NOMO-1 treated with dmso at 0.1 percent for 144 hours (cell line): ENCODE measurements around the gene TRIP13.
A peak's percentile ranks its signal among the peaks of the same experiment; 100 is the strongest.
"Not testable (repeated sequence)": the region's sequence is repeated elsewhere in the genome, so short reads cannot be mapped to it uniquely, and the experiment has no call there.

Experiments used
- DNase-seq: peaks from one replicate; lab custom pipeline; 2025; ENCODE audit not compliant: unreplicated experiment; lab: John Stamatoyannopoulos, UW

The TRIP13 gene, protein sequence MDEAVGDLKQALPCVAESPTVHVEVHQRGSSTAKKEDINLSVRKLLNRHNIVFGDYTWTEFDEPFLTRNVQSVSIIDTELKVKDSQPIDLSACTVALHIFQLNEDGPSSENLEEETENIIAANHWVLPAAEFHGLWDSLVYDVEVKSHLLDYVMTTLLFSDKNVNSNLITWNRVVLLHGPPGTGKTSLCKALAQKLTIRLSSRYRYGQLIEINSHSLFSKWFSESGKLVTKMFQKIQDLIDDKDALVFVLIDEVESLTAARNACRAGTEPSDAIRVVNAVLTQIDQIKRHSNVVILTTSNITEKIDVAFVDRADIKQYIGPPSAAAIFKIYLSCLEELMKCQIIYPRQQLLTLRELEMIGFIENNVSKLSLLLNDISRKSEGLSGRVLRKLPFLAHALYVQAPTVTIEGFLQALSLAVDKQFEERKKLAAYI

GRCh38 chr5:892394-893136 lies at the start of gene TRIP13, which contains the start of gene BRD9:
Gene TRIP13 (plus strand): TSS chr5:892884. CDS start chr5:892999, 115 bp downstream.
Gene BRD9 (minus strand): TSS chr5:892801. CDS start chr5:892657, 144 bp downstream.
- DNase-seq: peak; percentile 93

GRCh38 chr5:843371-843770 lies 49.3 kb upstream of the TRIP13 start:
- DNase-seq: not testable (repeated sequence)

DNA sequence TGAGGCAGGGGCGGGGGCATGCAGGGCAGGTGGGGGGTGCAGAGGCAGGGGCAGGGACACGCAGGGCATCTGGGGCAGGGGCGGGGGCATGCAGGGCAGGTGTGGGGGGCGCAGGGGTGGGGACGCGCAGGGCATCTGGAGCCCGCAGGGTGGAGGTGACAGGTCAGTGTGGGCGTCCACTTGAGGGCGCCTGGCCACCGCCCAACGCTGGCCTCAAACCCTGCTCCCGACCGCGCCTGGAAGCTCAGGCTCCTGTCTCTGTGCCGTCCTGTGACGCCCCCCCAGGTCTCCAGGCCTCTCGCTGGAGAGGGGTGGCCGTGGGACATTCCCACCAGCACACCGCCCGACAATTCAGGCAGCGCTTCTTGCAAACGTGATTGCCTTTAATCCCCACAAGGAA lies 48.8 kb upstream of the TRIP13 start:
- not testable (repeated sequence) for DNase-seq

DNA sequence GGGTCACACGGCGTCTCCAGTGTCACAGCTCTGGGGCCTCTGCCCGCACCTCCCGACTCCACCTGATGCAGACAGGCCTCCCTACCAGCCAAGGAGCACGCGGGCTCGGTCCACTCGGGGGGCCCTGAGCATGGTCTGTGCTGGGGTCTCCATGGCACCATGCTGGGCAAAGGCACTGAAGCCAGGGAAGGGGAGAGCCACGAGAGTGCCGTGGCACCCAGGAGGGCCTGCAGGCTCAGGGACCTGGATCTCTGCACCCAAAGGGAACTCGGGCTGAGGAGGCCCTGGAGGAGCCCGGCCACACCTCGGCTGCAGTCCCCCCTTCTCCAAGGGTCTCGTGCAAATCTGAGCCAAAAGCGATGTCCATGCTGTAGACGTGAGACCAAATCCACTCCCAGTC lies 48.3 kb upstream of the TRIP13 start:
- not testable (repeated sequence) for DNase-seq

DNA sequence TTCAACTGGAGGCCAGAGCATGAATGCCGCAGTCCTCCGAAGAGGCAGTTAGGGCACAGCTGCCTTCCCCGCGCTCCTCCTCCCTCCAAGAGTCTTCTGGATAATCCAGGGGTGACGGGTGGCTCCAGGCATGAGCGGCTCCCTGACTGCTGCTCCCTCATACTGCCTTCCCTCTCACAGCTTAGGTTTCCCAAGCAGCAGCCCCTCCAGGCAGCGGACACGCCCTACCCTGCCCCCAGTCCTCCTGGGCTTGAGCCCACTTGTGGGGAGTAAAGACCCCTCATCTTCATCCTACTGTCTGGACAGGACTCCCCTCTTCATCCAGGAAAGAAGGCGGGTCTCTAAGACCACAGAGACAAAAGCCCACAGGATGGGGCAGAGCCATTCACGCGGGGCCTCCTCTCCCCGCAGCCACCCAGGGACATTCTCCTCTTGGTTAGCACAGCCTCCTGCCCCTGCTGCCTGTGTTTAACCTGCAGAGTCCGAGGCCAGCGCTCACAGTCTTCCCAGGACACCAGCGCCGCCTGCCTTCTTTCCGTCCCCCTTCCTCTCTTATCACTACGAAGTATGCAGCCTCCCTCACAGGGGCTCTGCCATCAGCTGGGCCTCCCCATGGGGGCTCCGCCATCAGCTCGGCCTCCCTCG lies 47.5 kb upstream of the TRIP13 start:
- DNase-seq: not testable (repeated sequence)

GRCh38 chr5:845676-846601 lies 46.7 kb upstream of the TRIP13 start:
- DNase-seq: not testable (repeated sequence)

- not testable (repeated sequence) for DNase-seq
Observed at GRCh38 chr5:846602-847091, 46.0 kb upstream of the TRIP13 start.

GRCh38 chr5:847212-847611 lies 45.5 kb upstream of the TRIP13 start:
- not testable (repeated sequence) for DNase-seq

- DNase-seq: not testable (repeated sequence)
Observed at GRCh38 chr5:847736-848135, 44.9 kb upstream of the TRIP13 start.

GRCh38 chr5:848671-849111 lies 44.0 kb upstream of the TRIP13 start:
- no peak for DNase-seq

DNA sequence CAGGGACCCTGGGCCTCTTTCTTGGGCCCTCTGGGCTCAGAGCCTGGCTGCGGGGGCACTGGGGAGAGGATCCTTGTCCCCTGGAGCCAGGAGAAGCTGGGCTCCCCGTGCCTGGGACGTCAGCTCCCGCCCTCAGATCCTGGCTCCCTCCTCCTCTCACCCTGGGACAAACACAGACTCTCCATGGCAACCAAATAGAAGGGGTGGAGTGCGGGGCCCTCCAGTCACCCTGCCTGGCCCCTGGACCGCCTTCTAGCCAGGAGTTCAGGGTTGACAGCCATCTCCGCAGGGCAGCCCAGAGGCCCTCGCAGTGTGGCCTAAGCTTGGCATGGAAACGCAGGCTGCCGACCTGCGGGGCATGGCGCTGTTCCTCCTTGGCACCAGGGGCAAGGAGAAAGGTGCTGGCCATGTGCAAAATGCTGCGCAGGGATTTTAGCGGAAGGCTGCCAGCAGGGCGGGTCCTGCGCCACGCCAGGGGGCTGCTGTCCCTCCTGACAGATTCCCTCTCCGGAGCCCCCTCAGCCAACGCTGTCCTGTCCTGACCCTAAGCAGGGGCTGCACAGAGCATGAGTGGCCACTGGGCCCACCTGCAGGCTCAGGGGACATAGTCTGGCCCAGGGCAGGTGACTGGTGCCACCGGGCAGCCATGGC lies 42.9 kb upstream of the TRIP13 start:
- no peak for DNase-seq

GRCh38 chr5:850511-851006 lies 42.1 kb upstream of the TRIP13 start, which contains the start of gene ZDHHC11:
Gene ZDHHC11 (minus strand): TSS chr5:850986. CDS start chr5:850602, 384 bp downstream.
- DNase-seq: no peak

DNA sequence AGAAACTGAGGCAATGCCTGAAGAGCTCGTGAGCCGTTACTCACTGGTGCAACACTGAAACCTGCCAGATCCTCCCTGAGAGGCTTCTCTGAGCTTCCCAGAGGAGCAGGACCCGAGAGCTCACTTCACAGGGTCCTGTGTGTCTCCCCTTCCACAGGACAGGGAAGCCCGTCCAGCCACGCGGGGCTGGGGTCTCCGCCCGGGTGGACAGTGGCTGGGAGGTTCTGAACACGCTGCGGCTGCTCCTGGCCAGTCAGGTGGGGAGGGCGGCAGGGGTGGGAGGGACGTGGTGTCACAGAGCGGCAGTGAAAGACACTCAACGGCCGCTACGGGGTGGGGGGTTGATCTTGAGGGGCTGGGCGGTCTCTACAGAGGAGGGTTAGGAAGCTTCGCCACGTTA lies 41.6 kb upstream of the TRIP13 start:
- no peak for DNase-seq

DNA sequence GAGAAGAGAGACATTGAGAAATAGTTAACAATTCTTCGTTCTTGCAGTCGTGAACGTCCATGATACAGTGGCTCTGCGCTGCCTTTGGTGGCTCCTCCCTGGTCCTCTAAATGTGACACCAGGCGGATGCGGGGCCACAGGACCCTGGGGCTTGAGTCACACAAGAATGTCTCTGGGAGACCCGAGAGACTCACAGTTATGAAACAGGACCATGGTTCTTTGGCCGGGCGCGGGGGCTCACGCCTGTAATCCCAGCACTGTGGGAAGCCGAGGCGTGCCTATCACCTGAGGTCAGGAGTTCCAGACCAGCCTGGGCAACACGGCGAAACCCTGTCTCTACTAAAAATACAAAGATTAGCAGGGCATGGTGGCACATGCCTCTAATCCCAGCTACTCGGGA lies 41.1 kb upstream of the TRIP13 start:
- DNase-seq: no peak

GRCh38 chr5:852018-852417 lies 40.7 kb upstream of the TRIP13 start:
- DNase-seq: no peak

- DNase-seq: no peak
Observed at GRCh38 chr5:852431-853401, 40.0 kb upstream of the TRIP13 start.

- not testable (repeated sequence) for DNase-seq
Observed at GRCh38 chr5:853416-854090, 39.1 kb upstream of the TRIP13 start.

DNA sequence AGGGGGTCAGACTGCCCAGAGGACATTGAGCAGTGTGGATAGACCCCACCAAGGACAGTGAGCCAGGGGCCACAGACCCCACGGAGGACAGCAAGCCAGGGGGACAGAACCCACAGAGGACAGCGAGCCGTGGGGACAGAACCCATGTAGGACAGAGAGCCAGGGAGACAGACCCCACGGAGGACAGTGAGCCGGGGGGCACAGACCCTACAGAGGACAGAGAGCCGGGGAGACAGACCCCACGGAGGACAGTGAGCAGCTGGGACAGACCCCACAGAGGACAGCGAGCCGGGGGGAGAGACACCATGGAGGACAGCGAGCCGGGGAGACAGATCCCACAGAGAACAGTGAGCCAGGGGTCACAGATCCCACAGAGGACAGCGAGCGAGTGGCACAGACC lies 38.5 kb upstream of the TRIP13 start:
- no peak for DNase-seq
